Neural progenitor cell (in vitro differentiated cells): ENCODE data around the gene BAIAP2. TPM values are rescaled to one million over a fixed set of nuclear protein-coding genes. Genes with fewer than 3 reads are reported as not detected.
A peak's percentile ranks its signal among the peaks of the same experiment; 100 is the strongest.

ENCODE experiments used
- DNase-seq: peaks from one replicate; pipeline ENCODE4 v3.0.0-alpha.2; 2016; ENCODE audit warnings: low spot score
- H2AFZ ChIP-seq: fragments of 200-600 bp; sonication (generic); replicated peaks from 2 replicates; pipeline ENCODE4 v1.6.1; 2016; ENCODE audit warnings: antibody characterized with exemption
- H3F3A ChIP-seq: fragments of 200-600 bp; sonication (generic); 2 replicates; pipeline ENCODE4 v1.6.1; 2016; ENCODE audit warnings: antibody characterized with exemption, low read depth
- H3K27ac ChIP-seq: fragments of 200-600 bp; sonication (generic); 2 replicates; pipeline ENCODE4 v1.5.1; 2016; ENCODE audit warnings: mild to moderate bottlenecking
- H3K27me3 ChIP-seq: fragments of 200-600 bp; sonication (generic); 2 replicates; pipeline ENCODE4 v1.6.1; 2016; ENCODE audit warnings: mild to moderate bottlenecking, moderate library complexity
- H3K36me3 ChIP-seq: fragments of 200-600 bp; sonication (generic); 2 replicates; pipeline ENCODE4 v1.5.1; 2016
- H3K4me1 ChIP-seq: fragments of 200-600 bp; sonication (generic); 2 replicates; pipeline ENCODE4 v1.6.1; 2016; ENCODE audit warnings: mixed run types
- H3K4me2 ChIP-seq: fragments of 200-600 bp; sonication (generic); 2 replicates; pipeline ENCODE4 v1.6.1; 2016
- H3K4me3 ChIP-seq: fragments of 200-600 bp; sonication (generic); 2 replicates; pipeline ENCODE4 v1.5.1; 2016
- H3K79me2 ChIP-seq: fragments of 200-600 bp; sonication (generic); 2 replicates; pipeline ENCODE4 v1.6.1; 2016; ENCODE audit warnings: low read depth
- H3K9ac ChIP-seq: fragments of 200-600 bp; sonication (generic); 2 replicates; pipeline ENCODE4 v1.6.1; 2016
- H3K9me3 ChIP-seq: fragments of 200-600 bp; sonication (generic); 2 replicates; pipeline ENCODE4 v1.5.1; 2016; ENCODE audit warnings: low read depth
- H4K20me1 ChIP-seq: fragments of 200-600 bp; sonication (generic); 2 replicates; pipeline ENCODE4 v1.6.1; 2016; ENCODE audit warnings: low read depth
- H3K27ac Mint-ChIP-seq: 3 replicates; pipeline ENCODE4 v1.8.0; 2021; ENCODE audit warnings: mixed read lengths
- H3K27me3 Mint-ChIP-seq: 2 replicates; pipeline ENCODE4 v1.8.0; 2022; ENCODE audit warnings: low read depth, mild to moderate bottlenecking, inconsistent platforms, moderate library complexity, mixed read lengths; ENCODE audit not compliant: insufficient read depth
- H3K36me3 Mint-ChIP-seq: 3 replicates; pipeline ENCODE4 v1.8.0; 2021; ENCODE audit warnings: mixed read lengths
- H3K4me1 Mint-ChIP-seq: 3 replicates; pipeline ENCODE4 v1.8.0; 2021; ENCODE audit warnings: mixed read lengths
- H3K4me3 Mint-ChIP-seq: 3 replicates; pipeline ENCODE4 v1.8.0; 2021; ENCODE audit warnings: mild to moderate bottlenecking, moderate library complexity, mixed read lengths
- H3K9me3 Mint-ChIP-seq: 3 replicates; pipeline ENCODE4 v1.8.0; 2020; ENCODE audit warnings: mixed read lengths
- EZH2 ChIP-seq: fragments of 200-600 bp; sonication (generic); IDR thresholded peaks from 2 replicates; pipeline ENCODE4 v1.6.1; 2017; ENCODE audit warnings: antibody characterized with exemption, mild to moderate bottlenecking, moderate library complexity
- EZH2phosphoT487 ChIP-seq: fragments of 200-600 bp; sonication (generic); IDR thresholded peaks from 2 replicates; pipeline ENCODE4 v1.6.1; 2017; ENCODE audit warnings: antibody characterized with exemption
- total RNA-seq: library from RNA; depleted of rRNA; stranded (reverse); fragments of >200 nt; gene quantifications from 2 replicates; pipeline ENCODE4 v1.2.3, GENCODE V29; 2015; ENCODE audit warnings: low replicate concordance
- TF ChIP-seq, protein P1 (sequence below): fragments of 200-600 bp; sonication (generic); IDR thresholded peaks from 2 replicates; pipeline ENCODE4 v1.5.1; 2017; ENCODE audit warnings: antibody characterized with exemption, mild to moderate bottlenecking

BAIAP2 gene
- total RNA-seq, 1 donor from 2014 or later, result 15.6 TPM

- H3K27me3 Mint-ChIP-seq, result peaks cover 10% of the 10 kb centered on the region
- Histone ChIP-seq H3K4me2 (no peak overlapping the region), H3K27me3 (no peaks in the 10 kb centered on the region), H3K9me3 (no peaks in the 10 kb centered on the region), H3K4me3 (no peak overlapping the region), H3K79me2 (no peaks in the 10 kb centered on the region), H3K36me3 (no peaks in the 10 kb centered on the region), H3K4me1 (peaks cover 26% of the 10 kb centered on the region), H3K9ac (no peak overlapping the region), H4K20me1 (peaks cover 43% of the 10 kb centered on the region), H2AFZ (no peak overlapping the region), H3K27ac (no peak overlapping the region), H3F3A (no peaks in the 10 kb centered on the region)
- peaks cover 18% of the 10 kb centered on the region for H3K36me3 Mint-ChIP-seq
- DNase-seq, result no peak
- H3K9me3 Mint-ChIP-seq, result no peaks in the 10 kb centered on the region
- peaks cover 43% of the 10 kb centered on the region for H3K4me1 Mint-ChIP-seq
- no peak for TF ChIP-seq EZH2phosphoT487
- TF ChIP-seq EZH2, result no peak
- TF ChIP-seq, protein P1, sequence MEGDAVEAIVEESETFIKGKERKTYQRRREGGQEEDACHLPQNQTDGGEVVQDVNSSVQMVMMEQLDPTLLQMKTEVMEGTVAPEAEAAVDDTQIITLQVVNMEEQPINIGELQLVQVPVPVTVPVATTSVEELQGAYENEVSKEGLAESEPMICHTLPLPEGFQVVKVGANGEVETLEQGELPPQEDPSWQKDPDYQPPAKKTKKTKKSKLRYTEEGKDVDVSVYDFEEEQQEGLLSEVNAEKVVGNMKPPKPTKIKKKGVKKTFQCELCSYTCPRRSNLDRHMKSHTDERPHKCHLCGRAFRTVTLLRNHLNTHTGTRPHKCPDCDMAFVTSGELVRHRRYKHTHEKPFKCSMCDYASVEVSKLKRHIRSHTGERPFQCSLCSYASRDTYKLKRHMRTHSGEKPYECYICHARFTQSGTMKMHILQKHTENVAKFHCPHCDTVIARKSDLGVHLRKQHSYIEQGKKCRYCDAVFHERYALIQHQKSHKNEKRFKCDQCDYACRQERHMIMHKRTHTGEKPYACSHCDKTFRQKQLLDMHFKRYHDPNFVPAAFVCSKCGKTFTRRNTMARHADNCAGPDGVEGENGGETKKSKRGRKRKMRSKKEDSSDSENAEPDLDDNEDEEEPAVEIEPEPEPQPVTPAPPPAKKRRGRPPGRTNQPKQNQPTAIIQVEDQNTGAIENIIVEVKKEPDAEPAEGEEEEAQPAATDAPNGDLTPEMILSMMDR, result no peak
- no peak overlapping the region for H3K27ac Mint-ChIP-seq
- no peak overlapping the region for H3K4me3 Mint-ChIP-seq
Measured at GRCh38 chr17:81069135-81069645, 34.2 kb downstream of the BAIAP2 start.

GRCh38 chr17:81070541-81071246, 35.7 kb downstream of the BAIAP2 start:
- Histone ChIP-seq H3K79me2 (no peaks in the 10 kb centered on the region), H3K9me3 (no peaks in the 10 kb centered on the region), H3F3A (no peaks in the 10 kb centered on the region), H3K36me3 (no peaks in the 10 kb centered on the region), H3K4me3 (no peak overlapping the region), H3K9ac (no peak overlapping the region), H2AFZ (no peak overlapping the region), H3K27me3 (no peaks in the 10 kb centered on the region), H3K4me1 (peaks cover 20% of the 10 kb centered on the region), H3K27ac (no peak overlapping the region), H4K20me1 (peaks cover 41% of the 10 kb centered on the region), H3K4me2 (no peak overlapping the region)
- H3K27ac Mint-ChIP-seq, result no peak overlapping the region
- peaks cover 13% of the 10 kb centered on the region for H3K27me3 Mint-ChIP-seq
- H3K4me3 Mint-ChIP-seq, result no peak overlapping the region
- no peaks in the 10 kb centered on the region for H3K9me3 Mint-ChIP-seq
- peaks cover 50% of the 10 kb centered on the region for H3K4me1 Mint-ChIP-seq
- TF ChIP-seq EZH2 (no peak), EZH2phosphoT487 (no peak)
- TF ChIP-seq, protein P1, result no peak
- DNase-seq, result no peak
- H3K36me3 Mint-ChIP-seq, result peaks cover 21% of the 10 kb centered on the region

GRCh38 chr17:81071761-81072741, 37.1 kb downstream of the BAIAP2 start:
- Histone ChIP-seq H3K9me3 (no peaks in the 10 kb centered on the region), H3K4me1 (peaks cover 19% of the 10 kb centered on the region), H3K4me2 (no peak overlapping the region), H4K20me1 (peaks cover 35% of the 10 kb centered on the region), H3K27ac (no peak overlapping the region), H3F3A (no peaks in the 10 kb centered on the region), H3K9ac (no peak overlapping the region), H2AFZ (no peak overlapping the region), H3K36me3 (no peaks in the 10 kb centered on the region), H3K4me3 (no peak overlapping the region), H3K79me2 (no peaks in the 10 kb centered on the region), H3K27me3 (no peaks in the 10 kb centered on the region)
- DNase-seq, result no peak
- peak overlapping the region; percentile 87 for H3K27ac Mint-ChIP-seq
- peak overlapping the region; percentile 27 for H3K4me3 Mint-ChIP-seq
- H3K27me3 Mint-ChIP-seq, result peaks cover 15% of the 10 kb centered on the region
- H3K36me3 Mint-ChIP-seq, result peaks cover 23% of the 10 kb centered on the region
- H3K4me1 Mint-ChIP-seq, result peaks cover 59% of the 10 kb centered on the region
- no peaks in the 10 kb centered on the region for H3K9me3 Mint-ChIP-seq
- no peak for TF ChIP-seq EZH2
